Dermis blood vessel endothelial cell (primary cell): ENCODE measurements around the gene CCNJL. TPM values are rescaled to one million over a fixed set of nuclear protein-coding genes. Genes with fewer than 3 reads are reported as not detected.

Experiments used
- DNase-seq: peaks from one replicate; pipeline ENCODE4 v3.0.0; 2010
- total RNA-seq: library from RNA; depleted of rRNA; stranded (reverse); fragments of >200 nt; gene quantifications from 2 replicates; pipeline ENCODE4 v1.2.3, GENCODE V29; 2014

The CCNJL gene
- total RNA-seq, 1 donor from 2014 or later: 8.0 TPM

DNA sequence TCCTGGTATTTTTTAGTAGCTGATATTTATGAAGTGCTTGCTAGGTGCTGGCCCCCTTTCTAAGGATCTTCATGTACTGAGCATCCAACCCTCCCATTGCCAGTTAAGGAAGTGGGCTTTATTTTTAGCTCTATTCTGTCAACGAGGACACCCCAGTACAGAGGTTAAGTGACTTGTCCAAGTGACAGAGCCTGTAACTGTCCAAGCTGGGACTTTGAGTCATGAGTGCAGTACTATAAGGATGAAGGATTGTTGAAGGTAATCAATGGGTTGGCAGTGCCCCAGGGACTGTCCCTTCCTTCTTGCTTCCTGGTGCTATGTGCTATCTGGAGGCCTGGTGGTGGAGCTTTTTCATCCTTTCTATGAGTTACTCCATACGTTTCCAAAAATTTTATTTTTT lies 101.0 kb downstream of the CCNJL start:
- no peak for DNase-seq

DNA sequence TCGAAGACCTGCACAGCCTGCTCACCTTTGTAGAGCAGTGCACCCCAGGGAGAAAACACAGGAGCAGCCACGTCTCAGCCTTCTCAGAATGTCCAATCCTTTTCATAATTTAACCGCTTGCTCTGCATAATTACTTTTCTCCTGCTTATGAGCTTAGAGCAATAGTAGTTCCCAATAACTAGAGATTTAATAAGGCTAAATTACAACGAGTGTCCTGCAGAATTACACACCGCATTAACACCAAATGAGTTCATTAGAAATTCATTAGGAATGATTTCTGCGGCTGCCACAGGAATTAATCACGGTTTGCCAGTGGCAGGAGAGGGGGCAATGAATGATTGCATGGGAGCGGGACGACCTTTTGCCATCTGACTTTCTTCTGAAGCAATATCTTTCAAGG lies 101.8 kb downstream of the CCNJL start:
- DNase-seq: no peak

DNA sequence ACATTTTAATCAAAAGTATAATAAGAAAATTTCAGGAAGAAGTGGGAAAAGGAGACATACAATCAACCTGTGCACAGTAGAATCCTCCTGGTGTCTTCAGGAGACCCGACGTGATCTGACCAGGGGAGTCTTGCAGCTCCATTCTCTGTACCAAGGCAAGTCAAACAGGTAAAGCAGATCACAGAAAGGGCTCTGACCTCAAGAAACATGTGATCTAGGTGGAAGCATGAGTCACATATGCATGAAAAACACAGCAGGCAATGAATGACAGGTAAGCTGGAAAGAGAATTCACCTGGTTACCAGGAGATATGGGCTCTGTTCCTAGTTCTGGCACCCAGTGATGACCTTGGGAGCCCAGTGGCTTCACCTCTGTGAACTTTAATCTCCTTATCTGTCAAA lies 102.4 kb downstream of the CCNJL start:
- no peak for DNase-seq

DNA sequence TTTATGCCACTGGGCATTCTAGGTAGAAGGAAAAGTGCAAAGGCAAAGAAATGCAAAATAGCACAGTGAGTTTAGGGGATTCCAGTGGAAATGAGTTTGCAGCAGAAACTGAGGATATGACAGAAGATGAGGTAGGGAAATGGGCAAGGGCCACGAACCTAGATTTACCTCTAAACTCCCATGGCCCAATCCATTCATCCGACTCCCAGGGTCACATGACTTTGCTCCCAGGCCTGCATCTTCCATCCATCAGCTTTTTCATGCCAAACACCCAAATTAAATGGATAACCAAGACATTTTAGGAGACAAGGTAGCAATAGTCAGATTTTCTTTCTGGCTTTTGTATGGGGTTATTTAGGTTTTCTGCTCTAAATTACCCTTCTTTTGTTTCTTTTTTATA lies 105.3 kb downstream of the CCNJL start:
- no peak for DNase-seq

Other genes starting within 250 kb of the CCNJL start
- 16.7 and 17.7 TPM in 2 replicates for gene PWWP2A, start 193.1 kb downstream of the CCNJL start, total RNA-seq
- gene FABP6, start 83.1 kb downstream of the CCNJL start, total RNA-seq: not detected in 2 replicates
- gene C1QTNF2, start 58.1 kb upstream of the CCNJL start, total RNA-seq: 0.17 and 0.28 TPM in 2 replicates
- gene FAM200C, start 87.5 kb upstream of the CCNJL start, total RNA-seq: 3.8 and 4.8 TPM in 2 replicates
- gene SLU7, start 106.5 kb upstream of the CCNJL start, total RNA-seq: 84.8 and 96.5 TPM in 2 replicates
- 60.4 and 190 TPM in 2 replicates for gene PTTG1, start 109.3 kb upstream of the CCNJL start, total RNA-seq